GM12872 (cell line): ENCODE data around the gene ACSF3.

Experiments used
- TF ChIP-seq, protein P1 (sequence below): IDR thresholded peaks from 3 replicates; pipeline ENCODE4 v1.5.1; 2011; ENCODE audit warnings: low read depth, mild to moderate bottlenecking, low read length, moderate library complexity; ENCODE audit not compliant: insufficient read depth

Gene ACSF3

DNA sequence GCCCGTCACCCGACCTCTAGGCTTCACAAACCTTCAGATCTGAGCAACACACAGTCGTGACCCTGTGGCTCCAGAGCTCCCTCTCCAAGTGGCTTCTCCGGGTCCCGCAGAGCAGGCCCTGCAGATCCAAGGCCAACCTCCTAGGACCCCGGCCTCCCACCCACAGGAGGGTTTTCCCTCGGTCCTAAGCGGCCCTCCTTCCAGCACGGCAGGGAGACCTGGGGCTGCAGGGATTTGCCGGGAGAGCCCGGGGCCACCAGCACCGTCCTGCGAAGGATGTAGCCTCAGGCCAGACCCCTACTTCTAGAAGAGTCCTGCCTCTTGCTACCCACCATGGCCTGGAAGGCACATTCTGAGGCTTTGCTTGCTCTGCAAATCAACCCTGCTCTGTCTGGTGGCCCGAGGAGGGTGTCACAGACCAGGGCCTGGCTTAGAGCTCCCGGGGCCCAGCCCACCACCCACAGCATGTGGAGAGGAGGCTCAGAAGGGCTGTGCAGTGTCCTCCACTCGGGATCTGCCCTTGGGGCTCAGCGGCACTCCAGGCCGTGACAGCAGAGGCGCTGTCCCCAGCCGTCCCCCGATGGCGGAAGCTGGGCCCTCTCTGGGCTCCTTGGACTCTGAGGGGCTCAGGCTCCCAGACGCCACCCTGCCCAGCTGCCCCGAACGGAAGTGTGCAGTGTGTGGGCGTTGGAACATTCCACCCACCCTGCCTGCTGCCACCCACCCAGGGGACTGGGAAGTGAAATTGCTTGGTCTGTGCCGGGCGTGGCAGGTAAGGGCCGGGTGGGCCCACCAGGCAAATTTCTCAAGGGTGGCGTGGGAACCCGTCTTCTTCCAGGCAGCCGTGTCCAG, 28.8 kb upstream of the ACSF3 start:
- TF ChIP-seq, protein P1, sequence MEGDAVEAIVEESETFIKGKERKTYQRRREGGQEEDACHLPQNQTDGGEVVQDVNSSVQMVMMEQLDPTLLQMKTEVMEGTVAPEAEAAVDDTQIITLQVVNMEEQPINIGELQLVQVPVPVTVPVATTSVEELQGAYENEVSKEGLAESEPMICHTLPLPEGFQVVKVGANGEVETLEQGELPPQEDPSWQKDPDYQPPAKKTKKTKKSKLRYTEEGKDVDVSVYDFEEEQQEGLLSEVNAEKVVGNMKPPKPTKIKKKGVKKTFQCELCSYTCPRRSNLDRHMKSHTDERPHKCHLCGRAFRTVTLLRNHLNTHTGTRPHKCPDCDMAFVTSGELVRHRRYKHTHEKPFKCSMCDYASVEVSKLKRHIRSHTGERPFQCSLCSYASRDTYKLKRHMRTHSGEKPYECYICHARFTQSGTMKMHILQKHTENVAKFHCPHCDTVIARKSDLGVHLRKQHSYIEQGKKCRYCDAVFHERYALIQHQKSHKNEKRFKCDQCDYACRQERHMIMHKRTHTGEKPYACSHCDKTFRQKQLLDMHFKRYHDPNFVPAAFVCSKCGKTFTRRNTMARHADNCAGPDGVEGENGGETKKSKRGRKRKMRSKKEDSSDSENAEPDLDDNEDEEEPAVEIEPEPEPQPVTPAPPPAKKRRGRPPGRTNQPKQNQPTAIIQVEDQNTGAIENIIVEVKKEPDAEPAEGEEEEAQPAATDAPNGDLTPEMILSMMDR, result no peak

DNA sequence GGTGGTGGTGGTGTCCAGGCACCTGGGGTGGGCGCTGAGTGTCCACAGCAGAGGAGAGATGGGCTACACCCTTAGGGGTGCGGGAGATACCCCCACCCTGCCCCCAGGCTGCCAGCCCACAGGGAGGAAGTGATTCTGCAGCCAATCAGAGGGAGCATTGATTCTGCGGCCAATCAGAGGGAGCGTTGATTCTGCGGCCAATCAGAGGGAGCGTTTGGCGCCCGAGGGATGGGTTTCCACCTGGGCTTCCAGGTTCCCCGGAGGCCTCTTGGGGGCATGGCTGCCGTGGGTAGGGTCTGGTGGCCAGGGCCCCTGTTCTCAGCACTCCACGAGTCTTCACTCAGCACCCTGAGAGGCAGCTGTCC, 28.2 kb upstream of the ACSF3 start:
- TF ChIP-seq, protein P1, result no peak

DNA sequence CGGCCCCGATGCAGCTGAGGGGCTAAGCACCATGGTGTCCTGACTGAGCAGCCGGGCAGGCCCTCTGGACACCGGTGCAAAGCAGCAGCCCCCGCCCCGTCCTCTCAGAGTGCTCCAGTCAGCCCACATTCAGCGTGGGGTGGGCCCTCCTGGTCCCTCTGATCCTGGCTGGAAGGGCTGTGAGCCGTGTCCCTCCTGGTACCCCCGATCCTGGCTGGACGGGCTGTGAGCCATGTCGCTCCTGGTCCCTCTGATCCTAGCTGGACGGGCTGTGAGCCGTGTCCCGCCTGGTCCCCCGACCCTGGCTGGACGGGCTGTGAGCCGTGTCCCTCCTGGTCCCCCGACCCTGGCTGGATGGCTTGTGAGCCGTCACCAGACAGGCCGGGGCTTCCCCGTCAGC, 26.9 kb upstream of the ACSF3 start:
- TF ChIP-seq, protein P1, result no peak

DNA sequence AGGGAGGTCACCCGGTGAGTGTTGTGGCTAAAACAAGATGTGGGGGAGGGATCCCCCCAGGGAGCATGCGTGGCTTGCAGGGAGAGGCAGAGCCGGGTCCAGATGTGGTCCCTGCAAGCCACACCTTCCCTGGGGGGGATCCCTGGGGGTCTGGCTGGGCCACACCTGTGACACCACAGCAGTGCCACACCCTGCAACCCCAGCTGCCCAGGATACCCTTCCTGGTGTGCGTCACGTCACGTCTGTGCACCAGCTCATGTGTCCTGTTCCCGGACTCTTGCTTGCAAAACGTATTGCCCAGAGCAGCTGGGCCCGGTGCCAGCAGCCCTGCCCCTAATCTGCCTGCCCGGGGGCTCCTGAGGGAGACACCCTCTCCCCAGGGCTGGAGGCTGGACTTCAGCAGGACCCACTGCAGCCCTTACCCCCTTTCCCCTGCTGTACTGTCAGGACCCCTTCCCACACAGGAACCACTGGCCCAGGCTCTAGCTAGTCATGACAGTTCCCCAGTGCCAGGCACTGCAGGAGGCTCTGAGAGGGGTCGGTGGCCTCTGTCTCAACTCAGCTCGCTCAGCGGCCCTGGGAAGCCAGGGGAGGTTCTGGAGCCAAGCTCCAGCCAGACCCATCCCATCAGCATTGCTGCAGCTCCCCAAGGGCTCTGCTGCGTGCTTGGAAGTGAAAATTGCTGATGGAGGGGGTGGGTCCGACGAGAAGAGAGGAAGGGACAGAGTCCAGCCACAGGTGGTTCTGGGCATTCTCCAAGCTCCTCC, 25.8 kb upstream of the ACSF3 start:
- TF ChIP-seq, protein P1, result no peak

DNA sequence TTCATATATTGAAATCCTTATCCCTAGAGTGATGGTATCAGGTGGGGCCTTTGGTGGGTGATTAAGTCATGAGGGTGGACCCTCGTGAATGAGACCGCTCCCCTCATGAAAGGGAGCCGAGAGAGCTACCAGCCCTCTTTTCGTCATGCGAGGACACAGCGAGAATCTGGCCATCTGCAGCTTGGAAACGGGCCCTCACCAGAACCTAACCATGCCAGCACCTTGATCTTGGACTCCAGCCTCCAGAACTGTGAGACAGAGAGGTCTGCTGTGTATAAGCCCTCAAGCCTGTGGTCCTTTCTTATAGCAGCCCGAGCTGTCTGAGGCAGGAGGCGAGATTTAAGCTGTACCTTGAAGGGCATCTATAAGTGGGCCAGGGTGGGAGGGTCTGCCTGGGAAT, 23.7 kb upstream of the ACSF3 start:
- TF ChIP-seq, protein P1, result no peak

DNA sequence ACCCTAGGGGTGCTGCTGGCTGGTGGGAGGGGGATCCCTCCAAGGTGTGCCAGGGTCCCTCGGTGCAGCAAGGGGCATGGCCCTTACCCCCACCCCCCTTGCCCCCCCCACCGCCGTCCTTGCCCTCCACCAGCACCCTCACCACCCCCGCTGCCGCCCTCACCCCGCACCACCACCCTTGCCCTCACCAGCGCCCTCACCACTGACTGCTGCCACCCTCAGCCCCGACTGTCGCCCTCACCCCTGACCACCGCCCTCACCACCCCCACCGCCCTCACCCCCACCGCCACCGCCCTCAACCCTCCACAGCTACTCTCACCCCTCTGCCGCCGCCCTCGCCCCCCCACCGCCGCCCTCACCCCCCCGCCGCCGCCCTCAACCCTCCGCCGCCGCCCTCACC, 23.1 kb upstream of the ACSF3 start:
- TF ChIP-seq, protein P1, result no peak

DNA sequence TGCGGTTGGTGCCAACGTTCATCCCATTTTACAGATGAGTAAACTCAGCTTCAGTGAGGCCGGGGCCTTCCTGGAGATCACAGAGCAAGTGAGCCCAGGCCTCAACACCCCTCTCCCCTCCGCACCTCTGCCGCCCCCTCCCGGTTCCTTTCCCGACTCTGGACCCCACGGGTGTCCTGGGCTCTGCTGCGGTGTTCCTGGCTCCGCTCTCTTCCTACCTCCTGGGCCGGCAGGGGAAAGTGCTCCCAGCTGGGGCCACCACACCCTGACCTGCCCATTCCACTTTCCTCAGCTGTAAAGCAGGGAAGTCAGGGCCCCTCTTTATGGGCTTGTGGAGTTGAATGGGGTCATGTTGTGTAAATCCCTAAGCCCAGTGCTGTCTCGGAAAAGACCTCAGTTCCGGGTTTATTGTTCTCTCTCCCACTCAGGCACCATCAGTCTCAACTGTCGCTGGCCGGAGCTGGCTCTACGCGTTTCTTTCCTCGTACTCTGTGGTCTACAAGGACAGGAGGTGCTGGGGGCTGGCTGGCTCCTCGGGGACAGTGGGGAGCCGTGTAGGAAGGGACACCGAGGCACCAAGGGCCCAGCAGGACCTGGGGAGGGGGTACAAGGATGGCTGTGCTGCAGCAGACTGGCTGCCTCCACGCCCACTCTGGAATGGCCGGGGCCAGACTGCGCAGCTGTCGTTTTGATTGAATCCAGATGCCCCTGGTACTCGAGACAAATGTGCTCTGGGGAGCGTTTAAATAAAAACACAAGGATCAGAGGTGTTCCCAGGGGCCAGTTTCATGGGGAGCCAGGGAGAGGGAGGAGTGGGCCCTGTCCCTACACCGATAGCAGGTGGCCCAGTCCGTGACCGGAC, 21.7 kb upstream of the ACSF3 start:
- TF ChIP-seq, protein P1, result no peak
